DND-41 (cell line): ENCODE measurements around the gene HDAC4.
A peak's percentile ranks its signal among the peaks of the same experiment; 100 is the strongest.

ENCODE experiments used
- ATAC-seq: fragments of 200-7000 bp; cut with Tn5 transposase; 3 replicates; pipeline ENCODE4 v1.9.1; 2021; ENCODE audit warnings: low read depth; ENCODE audit not compliant: insufficient read depth
- DNase-seq: peaks from one replicate; pipeline ENCODE4 v3.0.0-alpha.2; 2020
- H2AFZ ChIP-seq: 2 replicates; pipeline ENCODE4 v1.6.0; 2012; ENCODE audit warnings: low read depth, low read length
- H3K27ac ChIP-seq: 2 replicates; pipeline ENCODE4 v1.5.1; 2012; ENCODE audit warnings: low read length, inconsistent platforms
- H3K27me3 ChIP-seq: fragments of 200-600 bp; sonication (generic); 2 replicates; pipeline ENCODE4 v1.6.0; 2012; ENCODE audit warnings: low read length, mild to moderate bottlenecking, inconsistent platforms; ENCODE audit not compliant: insufficient read depth, poor library complexity
- H3K36me3 ChIP-seq: 2 replicates; pipeline ENCODE4 v1.5.1; 2012; ENCODE audit warnings: low read length, inconsistent platforms; ENCODE audit not compliant: insufficient read depth
- H3K4me1 ChIP-seq: 2 replicates; pipeline ENCODE4 v1.5.1; 2012; ENCODE audit warnings: mild to moderate bottlenecking, low read length; ENCODE audit not compliant: insufficient read depth
- H3K4me2 ChIP-seq: 2 replicates; pipeline ENCODE4 v1.6.0; 2012; ENCODE audit warnings: mild to moderate bottlenecking, moderate library complexity, low read length, inconsistent platforms; ENCODE audit not compliant: insufficient read depth
- H3K4me3 ChIP-seq, 2 experiments: fragments of 200-600 bp in 1 of 2; shearing (Covaris generic) in 1 of 2; 2 replicates each; pipeline ENCODE4 v1.5.1; 2012 to 2016; ENCODE audit warnings: inconsistent platforms in 2 of 2, low read length in 2 of 2, mild to moderate bottlenecking in 2 of 2, low read depth in 1 of 2, moderate library complexity in 1 of 2
- H3K79me2 ChIP-seq: 2 replicates; pipeline ENCODE4 v1.6.0; 2012; ENCODE audit warnings: low read length, inconsistent platforms; ENCODE audit not compliant: insufficient read depth
- H3K9ac ChIP-seq: 2 replicates; pipeline ENCODE4 v1.6.0; 2012; ENCODE audit warnings: low read depth, mild to moderate bottlenecking, inconsistent platforms, low read length, moderate library complexity
- H3K9me3 ChIP-seq: 2 replicates; pipeline ENCODE4 v1.5.1; 2012; ENCODE audit warnings: low read length, moderate library complexity, mild to moderate bottlenecking, inconsistent platforms; ENCODE audit not compliant: insufficient read depth, severe bottlenecking
- H4K20me1 ChIP-seq: 2 replicates; pipeline ENCODE4 v1.6.0; 2012; ENCODE audit warnings: low read length; ENCODE audit not compliant: insufficient read depth
- EZH2 ChIP-seq: IDR thresholded peaks from 3 replicates; pipeline ENCODE4 v1.6.1; 2012; ENCODE audit warnings: borderline replicate concordance, low read depth, mild to moderate bottlenecking, moderate library complexity, low read length, inconsistent platforms; ENCODE audit not compliant: severe bottlenecking
- TF ChIP-seq, protein P1 (sequence below): IDR thresholded peaks from 2 replicates; pipeline ENCODE4 v1.5.1; 2012; ENCODE audit warnings: borderline replicate concordance, low read length, moderate library complexity, mild to moderate bottlenecking; ENCODE audit not compliant: poor library complexity, severe bottlenecking; ENCODE audit errors: extremely low read depth

Gene HDAC4

DNA sequence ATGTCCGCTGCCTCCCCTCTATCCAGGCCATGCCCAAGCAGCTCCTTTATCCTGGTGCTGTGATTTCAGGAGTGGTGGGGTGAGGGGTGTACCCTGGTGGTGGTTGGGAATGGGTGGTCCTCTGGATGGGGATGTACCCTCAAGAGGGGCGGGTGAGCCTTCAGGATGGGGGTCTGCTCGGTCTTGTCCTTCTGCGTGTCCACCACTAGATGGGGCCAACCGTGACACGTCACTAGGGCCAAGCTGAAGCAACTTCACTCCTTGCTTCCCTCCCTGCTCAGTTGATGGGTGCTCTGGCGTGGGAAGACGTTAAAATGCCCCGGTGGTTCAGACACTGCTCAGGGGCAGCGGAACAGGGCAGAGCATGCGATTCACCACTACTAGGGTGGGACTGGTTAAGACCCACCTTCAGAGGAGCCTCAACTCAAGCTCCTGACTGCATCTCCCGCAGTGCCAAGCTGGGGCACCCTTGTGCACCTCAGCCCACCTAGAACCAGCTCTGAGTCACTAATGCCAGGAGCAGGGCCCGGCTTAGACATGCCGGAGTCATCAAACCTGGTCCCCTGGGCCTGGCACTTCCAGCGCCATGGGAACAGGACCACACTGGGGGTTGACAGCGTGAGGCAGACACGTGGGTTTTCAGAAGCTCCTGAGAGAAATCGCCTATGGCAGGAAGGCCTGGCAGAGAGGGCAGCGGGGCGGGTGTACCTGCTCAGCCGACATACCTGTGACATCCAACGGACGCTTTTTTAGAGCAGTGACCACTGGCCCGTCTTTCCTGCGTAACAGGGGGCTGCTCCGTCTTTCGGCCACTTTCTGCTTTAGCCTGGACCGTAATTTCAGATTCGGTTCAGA lies 256.7 kb downstream of the HDAC4 start:
- peak; percentile 50 for DNase-seq

DNA sequence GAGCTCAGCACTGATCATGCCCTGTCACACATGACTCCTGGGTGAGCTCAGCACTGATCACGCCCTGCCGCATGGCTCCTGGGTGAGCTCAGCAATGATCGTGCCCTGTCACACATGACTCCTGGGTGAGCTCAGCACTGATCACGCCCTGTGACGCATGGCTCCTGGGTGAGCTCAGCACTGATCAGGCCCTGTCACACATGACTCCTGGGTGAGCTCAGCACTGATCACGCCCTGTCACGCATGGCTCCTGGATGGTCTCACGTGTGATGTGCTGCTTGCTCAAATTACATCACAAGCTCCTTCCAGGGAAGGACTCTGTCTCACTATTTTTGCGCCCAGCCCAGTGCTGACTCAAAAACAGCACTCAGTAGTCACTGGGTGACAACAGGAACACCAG lies 258.0 kb downstream of the HDAC4 start:
- TF ChIP-seq, protein P1, sequence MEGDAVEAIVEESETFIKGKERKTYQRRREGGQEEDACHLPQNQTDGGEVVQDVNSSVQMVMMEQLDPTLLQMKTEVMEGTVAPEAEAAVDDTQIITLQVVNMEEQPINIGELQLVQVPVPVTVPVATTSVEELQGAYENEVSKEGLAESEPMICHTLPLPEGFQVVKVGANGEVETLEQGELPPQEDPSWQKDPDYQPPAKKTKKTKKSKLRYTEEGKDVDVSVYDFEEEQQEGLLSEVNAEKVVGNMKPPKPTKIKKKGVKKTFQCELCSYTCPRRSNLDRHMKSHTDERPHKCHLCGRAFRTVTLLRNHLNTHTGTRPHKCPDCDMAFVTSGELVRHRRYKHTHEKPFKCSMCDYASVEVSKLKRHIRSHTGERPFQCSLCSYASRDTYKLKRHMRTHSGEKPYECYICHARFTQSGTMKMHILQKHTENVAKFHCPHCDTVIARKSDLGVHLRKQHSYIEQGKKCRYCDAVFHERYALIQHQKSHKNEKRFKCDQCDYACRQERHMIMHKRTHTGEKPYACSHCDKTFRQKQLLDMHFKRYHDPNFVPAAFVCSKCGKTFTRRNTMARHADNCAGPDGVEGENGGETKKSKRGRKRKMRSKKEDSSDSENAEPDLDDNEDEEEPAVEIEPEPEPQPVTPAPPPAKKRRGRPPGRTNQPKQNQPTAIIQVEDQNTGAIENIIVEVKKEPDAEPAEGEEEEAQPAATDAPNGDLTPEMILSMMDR, result no peak
- no peak for TF ChIP-seq EZH2
- Histone ChIP-seq H3K9ac (no peak overlapping the region), H3K9me3 (no peaks in the 10 kb centered on the region), H3K27ac (no peak overlapping the region), H3K4me1 (no peaks in the 10 kb centered on the region), H3K4me2 (no peak overlapping the region), H2AFZ (no peak overlapping the region), H3K4me3 (no peak overlapping the region), H3K79me2 (peaks cover 90% of the 10 kb centered on the region), H3K27me3 (no peaks in the 10 kb centered on the region), H4K20me1 (peaks cover 83% of the 10 kb centered on the region), H3K36me3 (peaks cover 99% of the 10 kb centered on the region)
- no peak for ATAC-seq
- no peak for DNase-seq

More for the DNA sequence above, 256.7 kb downstream of the HDAC4 start:
- Histone ChIP-seq H3K4me1 (no peaks in the 10 kb centered on the region), H3K4me2 (no peak overlapping the region), H4K20me1 (peaks cover 85% of the 10 kb centered on the region), H3K79me2 (peaks cover 91% of the 10 kb centered on the region), H3K4me3 (no peak overlapping the region), H3K36me3 (peaks cover 100% of the 10 kb centered on the region), H3K9me3 (no peaks in the 10 kb centered on the region), H3K9ac (no peak overlapping the region), H3K27ac (peak overlapping the region; percentile 34; the same call in 1 of the 2 replicates), H3K27me3 (no peaks in the 10 kb centered on the region), H2AFZ (no peak overlapping the region)
- no peak for TF ChIP-seq EZH2
- TF ChIP-seq, protein P1, result peak; percentile 76
- ATAC-seq, result peak; percentile 75

DNA sequence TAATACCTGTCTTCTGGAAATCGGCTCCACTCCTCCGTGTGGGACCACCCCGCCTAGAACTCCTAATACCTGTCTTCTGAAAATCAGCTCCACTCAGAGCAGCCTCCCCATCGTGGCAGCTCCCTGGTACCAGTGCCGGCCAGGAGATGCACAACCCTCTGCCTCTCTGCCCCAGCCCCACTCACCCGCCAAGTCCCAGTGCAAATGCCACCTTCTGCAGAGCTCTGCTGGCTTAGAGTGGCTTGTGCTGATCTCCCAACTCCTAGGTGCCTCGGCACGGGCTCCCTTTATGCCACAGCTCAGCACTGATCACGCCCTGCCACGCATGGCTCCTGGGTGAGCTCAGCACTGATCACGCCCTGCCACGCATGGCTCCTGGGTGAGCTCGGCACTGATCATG lies 258.5 kb downstream of the HDAC4 start:
- peaks cover 82% of the 10 kb centered on the region for H4K20me1 ChIP-seq
- H3K4me3 ChIP-seq, result no peak overlapping the region
- H3K9me3 ChIP-seq, result no peaks in the 10 kb centered on the region
- H3K27me3 ChIP-seq, result no peaks in the 10 kb centered on the region
- H3K36me3 ChIP-seq, result peaks cover 99% of the 10 kb centered on the region
- no peak overlapping the region for H3K27ac ChIP-seq
- no peak for TF ChIP-seq EZH2
- TF ChIP-seq, protein P1, result no peak
- DNase-seq (no peak), ATAC-seq (no peak)
- no peak overlapping the region for H3K4me2 ChIP-seq
- peaks cover 90% of the 10 kb centered on the region for H3K79me2 ChIP-seq
- no peaks in the 10 kb centered on the region for H3K4me1 ChIP-seq
- no peak overlapping the region for H3K9ac ChIP-seq
- no peak overlapping the region for H2AFZ ChIP-seq
